K562 (cell line): ENCODE data around the gene ATRIP. TPM values are rescaled to one million over a fixed set of nuclear protein-coding genes. Genes with fewer than 3 reads are reported as not detected.

ENCODE experiments used
- ATAC-seq: fragments of 200-7000 bp; cut with Tn5 transposase; 3 replicates; pipeline ENCODE4 v1.9.1; 2020; ENCODE audit warnings: moderate library complexity
- BruUV-seq: library from RNA; stranded (reverse); fragments of 400-500 nt; replicated peaks from 2 replicates; lab custom pipeline; 2021; lab: Mats Ljungman, UMichigan
- CTCF ChIA-PET: fragments of 300-600 bp; formaldehyde crosslinking; extraction: SDS; loops from one replicate; lab custom pipeline; 2021; ENCODE audit warnings: low intra/inter-chr PET ratio; lab: Yijun Ruan, JAX
- POLR2A ChIA-PET: fragments of 300-600, 350-650 bp; sonication (Branson Sonifier 250); formaldehyde crosslinking; extraction: SDS; loops from one replicate; lab custom pipeline; 2021; ENCODE audit warnings: antibody characterized with exemption, inconsistent platforms; lab: Yijun Ruan, JAX
- DNase-seq, 4 experiments: peaks; one replicate each; pipeline versions ENCODE4 v3.0.0 to v3.0.0-alpha.2; 2011 to 2018; ENCODE audit warnings: low spot score in 3 of 4, mixed read lengths in 3 of 4; ENCODE audit errors: extremely low read depth in 1 of 4
- FAIRE-seq: peaks from 2 replicates; lab custom pipeline; 2011; peaks lifted over from hg19 to GRCh38; lab: Jason Lieb, UNC
- H2AFZ ChIP-seq: 2 replicates; pipeline ENCODE4 v1.6.0; 2011; ENCODE audit warnings: low read depth, low read length, control low read depth, inconsistent platforms
- H3K27ac ChIP-seq: fragments of 200-600 bp; 3 replicates; pipeline ENCODE4 v1.8.0; 2011; ENCODE audit warnings: low read depth, mild to moderate bottlenecking, control low read depth, inconsistent platforms, low read length, moderate library complexity, mixed read lengths; ENCODE audit errors: extremely low read depth
- H3K27me3 ChIP-seq, 2 experiments: fragments of 300-600 bp in 1 of 2; 2 replicates in 1 of 2; 3 replicates in 1 of 2; pipeline versions ENCODE4 v1.6.0 to v1.8.0; 2011; ENCODE audit warnings: inconsistent platforms in 2 of 2, low read length in 2 of 2, mild to moderate bottlenecking in 1 of 2, mixed read lengths in 1 of 2, moderate library complexity in 1 of 2; ENCODE audit not compliant: control insufficient read depth in 2 of 2, insufficient read depth in 2 of 2
- H3K36me3 ChIP-seq: fragments of 300-600 bp; 3 replicates; pipeline ENCODE4 v1.8.0; 2011; ENCODE audit warnings: mild to moderate bottlenecking, low read length, inconsistent platforms; ENCODE audit not compliant: control insufficient read depth, insufficient read depth
- H3K4me1 ChIP-seq, 2 experiments: fragments of 200-600 bp in 1 of 2; replicated peaks in 1 of 2; 2 replicates in 1 of 2; 3 replicates in 1 of 2; pipeline versions ENCODE4 v1.5.1 to v1.8.0; 2011; ENCODE audit warnings: inconsistent platforms in 2 of 2, low read length in 2 of 2, mild to moderate bottlenecking in 1 of 2, mixed read lengths in 1 of 2, moderate library complexity in 1 of 2; ENCODE audit not compliant: control insufficient read depth in 2 of 2, insufficient read depth in 2 of 2
- H3K4me2 ChIP-seq: 2 replicates; pipeline ENCODE4 v1.6.1; 2011; ENCODE audit warnings: low read length, control low read depth, inconsistent platforms, mixed read lengths; ENCODE audit not compliant: insufficient read depth
- H3K4me3 ChIP-seq: fragments of 200-600 bp; sonication (generic), shearing (Covaris generic); 2 replicates; pipeline ENCODE4 v1.5.1; 2016; ENCODE audit warnings: control low read depth, inconsistent platforms
- H3K79me2 ChIP-seq: fragments of 200-600 bp; 3 replicates; pipeline ENCODE4 v1.8.0; 2011; ENCODE audit warnings: low read length, inconsistent platforms; ENCODE audit not compliant: control insufficient read depth, insufficient read depth
- H3K9ac ChIP-seq, 2 experiments: 2 replicates each; pipeline versions ENCODE4 v1.6.0 to v1.6.1; 2011; ENCODE audit warnings: low read depth in 2 of 2, low read length in 2 of 2, control low read depth in 1 of 2, inconsistent platforms in 1 of 2, mild to moderate bottlenecking in 1 of 2, mixed read lengths in 1 of 2; ENCODE audit not compliant: insufficient read depth in 1 of 2
- H3K9me1 ChIP-seq: one replicate; pipeline ENCODE4 v1.6.0; 2011; ENCODE audit warnings: inconsistent platforms, mild to moderate bottlenecking, low read length, moderate library complexity; ENCODE audit not compliant: control insufficient read depth, insufficient read depth
- H3K9me3 ChIP-seq: replicated peaks from 2 replicates; pipeline ENCODE4 v1.5.1; 2011; ENCODE audit warnings: low read depth, low read length, inconsistent platforms; ENCODE audit not compliant: control insufficient read depth, insufficient read depth
- H4K20me1 ChIP-seq: replicated peaks from 2 replicates; pipeline ENCODE4 v1.6.1; 2011; ENCODE audit warnings: low read length, inconsistent platforms, mixed read lengths; ENCODE audit not compliant: control insufficient read depth, insufficient read depth
- ASH1L ChIP-seq: fragments of 450-650 bp; IDR thresholded peaks from 2 replicates; pipeline ENCODE4 v1.6.1; 2018; ENCODE audit warnings: borderline replicate concordance, mild to moderate bottlenecking, low read depth; ENCODE audit not compliant: partially characterized antibody
- E2F3 ChIP-seq: fragments of 250-450 bp; sonication (Bioruptor Pico); IDR thresholded peaks from 2 replicates; pipeline ENCODE4 v1.4.0; 2020; ENCODE audit warnings: mild to moderate bottlenecking
- JUNB ChIP-seq: fragments of 450-650 bp; formaldehyde crosslinking; conservative IDR thresholded peaks from 2 replicates; pipeline ENCODE4 v1.4.0; 2020; ENCODE audit warnings: mild to moderate bottlenecking
- KDM5B ChIP-seq: fragments of 200-600 bp; sonication (generic); IDR thresholded peaks from 2 replicates; pipeline ENCODE4 v1.6.1; 2012; ENCODE audit warnings: low read depth, mild to moderate bottlenecking, moderate library complexity, low read length, control low read depth, inconsistent platforms; ENCODE audit not compliant: insufficient replicate concordance
- NCOA1 ChIP-seq: fragments of 450-650 bp; IDR thresholded peaks from 2 replicates; pipeline ENCODE4 v1.6.1; 2016; ENCODE audit warnings: low read depth
- NFRKB ChIP-seq: fragments of 450-650 bp; IDR thresholded peaks from 2 replicates; pipeline ENCODE4 v1.6.1; 2016; ENCODE audit warnings: low read depth
- RBM22 ChIP-seq: fragments of 200-400 bp; formaldehyde crosslinking; IDR thresholded peaks from 2 replicates; pipeline ENCODE4 v1.6.1; 2018; ENCODE audit warnings: low read length, low read depth; ENCODE audit not compliant: poor library complexity, severe bottlenecking
- SMARCA4 ChIP-seq: fragments of 450-650 bp; IDR thresholded peaks from 2 replicates; pipeline ENCODE4 v1.6.1; 2016
- ZNF212 ChIP-seq: fragments of 450-650 bp; formaldehyde crosslinking; IDR thresholded peaks from 2 replicates; pipeline ENCODE4 v1.4.0; 2020; ENCODE audit warnings: mild to moderate bottlenecking
- ZNF431 ChIP-seq: sonication (generic); formaldehyde crosslinking; IDR thresholded peaks from 2 replicates; pipeline ENCODE4 v1.8.0; 2022; ENCODE audit warnings: mild to moderate bottlenecking, missing genetic modification reagents
- ZNF778 ChIP-seq: fragments of 450-650 bp; formaldehyde crosslinking; IDR thresholded peaks from 2 replicates; pipeline ENCODE4 v1.4.0; 2020; ENCODE audit warnings: mild to moderate bottlenecking, moderate library complexity
- ZNF785 ChIP-seq: fragments of 250-450 bp; sonication (Bioruptor Pico); IDR thresholded peaks from 2 replicates; pipeline ENCODE4 v1.4.0; 2020; ENCODE audit warnings: mild to moderate bottlenecking
- WGBS: fragments of 100-300 bp; shearing (Covaris generic); methylation state at CpG from one replicate; pipeline ENCODE4 v1.1.6; 2016; ENCODE audit warnings: low coverage, mixed read lengths; ENCODE audit not compliant: insufficient coverage; ENCODE audit errors: missing lambda C conversion rate; 5-methylcytosine and 5-hydroxymethylcytosine counted together
- in situ Hi-C: fragments of 300-500 bp; cut with MboI; formaldehyde crosslinking; loops from 4 replicates; pipeline ENCODE4 v1.15.0; 2018; ENCODE audit warnings: inconsistent platforms, mixed read lengths
- intact Hi-C: fragments of 100-400 bp; cut with micrococcal nuclease; formaldehyde crosslinking; loops from 2 replicates; pipeline ENCODE4 v1.14.2; 2022
- polyA plus RNA-seq, 8 experiments: library from polyadenylated mRNA; depleted of rRNA in 4 of 8; stranded (reverse) in 5 of 8; unstranded in 3 of 8; fragments of >200 nt; fragmentation: Nextera tagmentation in 2 of 8; fragmentation: Illumina TruSeq in 1 of 8; extraction: Ambion mirVana in 2 of 8; extraction: Trizol in 1 of 8; gene quantifications; 2 replicates each; pipeline versions ENCODE4 v1.2.1 to v1.2.3, GENCODE V29; 2011 to 2014; ENCODE audit warnings: inconsistent platforms in 1 of 8, missing spikeins in 1 of 8
- total RNA-seq, 7 experiments: library from RNA; depleted of rRNA in 6 of 7; stranded (reverse); fragments of >200 nt in 6 of 7; fragmentation: Illumina TruSeq in 2 of 7; extraction: Trizol in 2 of 7; gene quantifications; 2 replicates each; pipeline versions ENCODE4 v1.2.1 to v1.2.3, GENCODE V29; 2011 to 2021; ENCODE audit warnings: low replicate concordance in 1 of 7
- TF ChIP-seq, protein P1 (sequence below): fragments of 250-450 bp; sonication (Bioruptor Pico); IDR thresholded peaks from 2 replicates; pipeline ENCODE4 v1.8.0; 2021; ENCODE audit warnings: moderate library complexity, mild to moderate bottlenecking, inconsistent platforms
- TF ChIP-seq, protein P2 (sequence below), 3 experiments: fragments of 200-800 bp in 1 of 3; sonication (Bioruptor generic) in 1 of 3; sonication (generic) in 1 of 3; formaldehyde crosslinking in 1 of 3; IDR thresholded peaks; 2 replicates each; pipeline versions ENCODE4 v1.6.1 to v1.8.0; 2016 to 2022; ENCODE audit warnings: mild to moderate bottlenecking in 2 of 3, missing compliant biosample characterization in 2 of 3, missing genetic modification characterization in 2 of 3, missing genetic modification reagents in 1 of 3
- TF ChIP-seq, protein P3 (sequence below), 2 experiments: fragments of 450-650 bp; conservative IDR thresholded peaks; 2 replicates each; pipeline ENCODE4 v1.6.1; 2017; ENCODE audit warnings: mild to moderate bottlenecking in 2 of 2, moderate library complexity in 2 of 2

ATRIP gene
- total and polyA plus RNA-seq, 9 of the 15 experiments (the other 6 are each of a cell fraction or from before 2014, with no cell fraction given) = 1.7 to 15.7 (median 10.5) TPM

DNA sequence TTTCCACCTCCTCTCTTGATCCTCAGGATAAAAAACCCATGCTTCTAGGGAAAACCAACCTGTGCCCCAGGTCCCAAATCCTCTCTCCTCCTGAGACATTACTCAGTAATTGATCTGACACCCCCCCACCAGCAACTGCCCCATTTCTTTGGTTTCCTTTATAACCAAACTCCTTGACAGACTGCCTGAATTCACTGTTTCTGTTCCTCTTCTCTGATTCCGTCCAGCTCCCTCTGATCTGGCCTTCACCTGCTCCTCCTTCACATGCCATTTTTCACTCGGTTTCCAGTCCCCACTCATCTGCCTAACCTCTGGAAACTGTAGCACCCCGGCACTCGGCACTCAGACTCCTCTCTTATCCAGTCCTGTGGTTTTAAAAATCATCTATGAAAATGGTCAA lies 8.7 kb upstream of the ATRIP start (continued):
- TF ChIP-seq, protein P1, sequence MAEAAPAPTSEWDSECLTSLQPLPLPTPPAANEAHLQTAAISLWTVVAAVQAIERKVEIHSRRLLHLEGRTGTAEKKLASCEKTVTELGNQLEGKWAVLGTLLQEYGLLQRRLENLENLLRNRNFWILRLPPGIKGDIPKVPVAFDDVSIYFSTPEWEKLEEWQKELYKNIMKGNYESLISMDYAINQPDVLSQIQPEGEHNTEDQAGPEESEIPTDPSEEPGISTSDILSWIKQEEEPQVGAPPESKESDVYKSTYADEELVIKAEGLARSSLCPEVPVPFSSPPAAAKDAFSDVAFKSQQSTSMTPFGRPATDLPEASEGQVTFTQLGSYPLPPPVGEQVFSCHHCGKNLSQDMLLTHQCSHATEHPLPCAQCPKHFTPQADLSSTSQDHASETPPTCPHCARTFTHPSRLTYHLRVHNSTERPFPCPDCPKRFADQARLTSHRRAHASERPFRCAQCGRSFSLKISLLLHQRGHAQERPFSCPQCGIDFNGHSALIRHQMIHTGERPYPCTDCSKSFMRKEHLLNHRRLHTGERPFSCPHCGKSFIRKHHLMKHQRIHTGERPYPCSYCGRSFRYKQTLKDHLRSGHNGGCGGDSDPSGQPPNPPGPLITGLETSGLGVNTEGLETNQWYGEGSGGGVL (CRISPR knock-in tag) = no peak
- no peak for TF ChIP-seq ZNF785 (CRISPR knock-in tag)
- no peak for TF ChIP-seq NFRKB
- no peak for TF ChIP-seq JUNB (CRISPR knock-in tag)
- TF ChIP-seq NCOA1 = no peak
- TF ChIP-seq, all 486 proteins: peak for 0

DNA sequence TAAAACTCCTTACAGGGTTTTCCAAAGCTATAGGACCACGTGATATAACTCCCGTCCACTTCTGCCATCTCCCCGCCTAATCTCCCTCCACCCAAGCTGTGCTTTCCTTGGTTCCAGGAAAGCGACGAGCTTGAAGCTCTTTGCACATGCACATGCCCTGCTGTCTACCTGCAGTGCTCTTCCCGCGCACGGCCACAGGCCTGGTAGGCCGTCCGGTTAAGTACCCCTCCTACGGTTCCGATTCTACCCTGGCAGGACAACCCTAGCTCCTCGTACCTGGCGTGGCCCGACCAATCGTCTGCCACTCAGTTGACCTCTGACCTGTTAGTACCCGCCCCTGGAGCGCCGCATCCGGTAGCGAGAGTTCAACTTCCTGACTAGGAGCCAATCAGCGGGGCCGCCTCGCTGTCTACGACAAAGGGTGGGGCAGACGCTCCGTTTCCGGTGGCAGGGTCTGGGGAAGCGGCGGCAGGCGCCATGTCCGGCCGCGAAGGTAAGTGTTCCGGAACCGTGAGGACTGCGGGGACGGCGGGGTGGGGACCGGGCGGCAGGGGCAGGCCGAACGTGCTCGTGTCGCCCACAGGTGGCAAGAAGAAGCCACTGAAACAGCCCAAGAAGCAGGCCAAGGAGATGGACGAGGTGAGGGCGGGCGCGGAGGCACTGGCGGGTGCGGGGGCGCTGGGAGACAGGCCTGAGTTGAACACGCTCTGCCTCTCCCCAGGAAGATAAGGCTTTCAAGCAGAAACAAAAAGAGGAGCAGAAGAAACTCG lies 6.5 kb upstream of the ATRIP start, which contains the start of the genes CCDC51 and TMA7:
Gene CCDC51 (minus strand): TSS at position 300 of the 770 bp plus-strand sequence. CDS start 4,991 bp downstream, outside the sequence.
Gene TMA7 (plus strand): TSS at position 438 of the 770 bp plus-strand sequence. CDS start 40 bp downstream, at position 478.
- ATAC-seq (peak; percentile 97), DNase-seq (peak; percentile 91 to 97 (median 94)), FAIRE-seq (peak; percentile 96)
- Histone ChIP-seq H3K9me1 (peaks cover 6% of the 10 kb centered on the region), H3K27ac (peak within 1 kb of the TSS; percentile 79), H3K4me1 (peaks cover 10% of the 10 kb centered on the region in 2 experiments; a peak in 4 of 5 replicates), H3K4me2 (peak within 1 kb of the TSS; percentile 96), H3K9me3 (no peaks in the 10 kb centered on the region), H3K9ac (peak within 1 kb of the TSS; percentile 91 to 94), H3K79me2 (peaks cover 40% of the 10 kb centered on the region), H3K36me3 (peaks cover 27% of the 10 kb centered on the region; the same call in 2 of the 3 replicates), H3K4me3 (peak within 1 kb of the TSS; percentile 89), H2AFZ (peak within 1 kb of the TSS; percentile 83), H4K20me1 (no peaks in the 10 kb centered on the region), H3K27me3 (no peaks in the 10 kb centered on the region; a peak in 1 of 5 replicates)
- ChIA-PET CTCF (interaction anchor here (1.3 kb wide), 1 partner anchor 167 kb away, joined by 4 read pairs; no protein-coding TSS in a partner anchor), POLR2A (interaction anchor here (0.6 to 1.6 kb wide), 14 partner anchors 15 to 1334 kb away, joined by 3 to 6 read pairs (median 4); partner anchors contain the start of gene IP6K2)
- intact Hi-C loops = no loop called here
- WGBS = 1% methylated on average over 28 of the region's 54 CpGs
- BruUV-seq = no TSS peak
- in situ Hi-C loops = loop anchor here (5.0 to 10.0 kb wide), 4 partner anchors 38 to 245 kb away; no protein-coding TSS in a partner anchor
- TF ChIP-seq RBM22 (no peak), SMARCA4 (0 out of 2 replicates have a peak, but pooled peaks have one; percentile 17), KDM5B (peak; percentile 62), ZNF778 (no peak), ASH1L (peak; percentile 43), ZNF212 (no peak), ZNF431 (CRISPR knock-in tag) (no peak), E2F3 (CRISPR knock-in tag) (peak; percentile 23; the same call in 1 of the 2 replicates)
- TF ChIP-seq, protein P2, sequence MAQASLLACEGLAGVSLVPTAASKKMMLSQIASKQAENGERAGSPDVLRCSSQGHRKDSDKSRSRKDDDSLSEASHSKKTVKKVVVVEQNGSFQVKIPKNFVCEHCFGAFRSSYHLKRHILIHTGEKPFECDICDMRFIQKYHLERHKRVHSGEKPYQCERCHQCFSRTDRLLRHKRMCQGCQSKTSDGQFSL (CRISPR knock-in tag; IDR thresholded peaks at IDR 0.05) = 0 out of 2 replicates have a peak, but pooled peaks have one; percentile 25
- TF ChIP-seq, protein P2 (tag; IDR thresholded peaks at IDR 0.05) = no peak
- TF ChIP-seq, protein P3, sequence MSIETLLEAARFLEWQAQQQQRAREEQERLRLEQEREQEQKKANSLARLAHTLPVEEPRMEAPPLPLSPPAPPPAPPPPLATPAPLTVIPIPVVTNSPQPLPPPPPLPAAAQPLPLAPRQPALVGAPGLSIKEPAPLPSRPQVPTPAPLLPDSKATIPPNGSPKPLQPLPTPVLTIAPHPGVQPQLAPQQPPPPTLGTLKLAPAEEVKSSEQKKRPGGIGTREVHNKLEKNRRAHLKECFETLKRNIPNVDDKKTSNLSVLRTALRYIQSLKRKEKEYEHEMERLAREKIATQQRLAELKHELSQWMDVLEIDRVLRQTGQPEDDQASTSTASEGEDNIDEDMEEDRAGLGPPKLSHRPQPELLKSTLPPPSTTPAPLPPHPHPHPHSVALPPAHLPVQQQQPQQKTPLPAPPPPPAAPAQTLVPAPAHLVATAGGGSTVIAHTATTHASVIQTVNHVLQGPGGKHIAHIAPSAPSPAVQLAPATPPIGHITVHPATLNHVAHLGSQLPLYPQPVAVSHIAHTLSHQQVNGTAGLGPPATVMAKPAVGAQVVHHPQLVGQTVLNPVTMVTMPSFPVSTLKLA (conservative IDR thresholded peaks at IDR 0.05) = peak; percentile 66 to 82
